Stomach (tissue), 9 donors: Measurements from ENCODE around the gene B4GALNT3. TPM values are rescaled to one million over a fixed set of nuclear protein-coding genes. Genes with fewer than 3 reads are reported as not detected.

ENCODE experiments used
- DNase-seq, 2 donors: peaks; one replicate each; pipeline versions ENCODE4 v3.0.0 to v3.0.0-alpha.2; 2013 to 2019
- H3K27ac ChIP-seq, 5 donors: fragments of 200-600 bp in 4 of 5; sonication (generic) in 4 of 5; one replicate each; pipeline ENCODE4 v1.5.1; 2013 to 2019; ENCODE audit warnings: mild to moderate bottlenecking in 1 of 5, moderate library complexity in 1 of 5
- H3K27me3 ChIP-seq, 3 donors: fragments of 200-600 bp; sonication (generic); one replicate each; pipeline ENCODE4 v1.5.1; 2017 to 2019; ENCODE audit warnings: mixed run types in 1 of 3
- H3K36me3 ChIP-seq, 4 donors: fragments of 200-600 bp; sonication (generic); 1 replicate in 3 of 4; 2 replicates in 1 of 4; pipeline ENCODE4 v1.5.1; 2016 to 2019
- H3K4me1 ChIP-seq, 4 donors: fragments of 200-600 bp; sonication (generic); one replicate each; pipeline ENCODE4 v1.5.1; 2016 to 2019
- H3K4me3 ChIP-seq, 4 donors: fragments of 200-600 bp; sonication (generic) in 3 of 4; one replicate each; pipeline ENCODE4 v1.5.1; 2016 to 2019; ENCODE audit warnings: mild to moderate bottlenecking in 1 of 4
- H3K9me3 ChIP-seq, 4 donors: fragments of 200-600 bp; sonication (generic); one replicate each; pipeline ENCODE4 v1.5.1; 2016 to 2019
- EP300 ChIP-seq: sonication (generic); formaldehyde crosslinking; IDR thresholded peaks from one replicate; pipeline ENCODE4 v1.6.1; 2017; ENCODE audit warnings: antibody characterized with exemption
- POLR2A ChIP-seq, 4 donors: fragments of 450-650 bp; IDR thresholded peaks; one replicate each; pipeline ENCODE4 v1.6.1; 2016; ENCODE audit warnings: antibody characterized with exemption in 4 of 4, control low read depth in 2 of 4, mild to moderate bottlenecking in 1 of 4, moderate library complexity in 1 of 4
- POLR2AphosphoS5 ChIP-seq, 3 donors: sonication (generic); formaldehyde crosslinking; IDR thresholded peaks; one replicate each; pipeline ENCODE4 v1.6.1; 2016; ENCODE audit warnings: antibody characterized with exemption in 3 of 3
- WGBS, 5 donors: extraction: QIAGEN DNeasy Blood & Tissue Kit in 3 of 5; methylation state at CpG; one replicate each; pipeline versions ENCODE4 v1.1.5 to v1.1.7; 2013 to 2018; 5-methylcytosine and 5-hydroxymethylcytosine counted together
- intact Hi-C: fragments of 100-400 bp; cut with DNase I; formaldehyde crosslinking; loops from one replicate; pipeline ENCODE4 v1.15.1; 2023; ENCODE audit warnings: low total_unique reads
- polyA plus RNA-seq, 3 donors: library from polyadenylated mRNA; stranded (reverse); fragments of 200-250 nt; gene quantifications; one replicate each; pipeline ENCODE4 v1.2.3, GENCODE V29; 2013
- total RNA-seq, 5 donors: library from RNA; depleted of rRNA; stranded (reverse); fragments of >200 nt; gene quantifications; one replicate each; pipeline versions ENCODE4 v1.1.0 to v1.2.3, GENCODE V29; 2014 to 2016
- TF ChIP-seq, protein P1 (sequence below), 7 experiments: fragments of 450-650 bp in 4 of 7; fragments of 200-600 bp in 3 of 7; sonication (generic) in 3 of 7; IDR thresholded peaks; one replicate each; pipeline ENCODE4 v1.5.1; 2016 to 2019; ENCODE audit warnings: antibody characterized with exemption in 7 of 7, control low read depth in 2 of 7, mild to moderate bottlenecking in 1 of 7
- donor health status: healthy with polysubstance abuse.
- donor health status: Bipolar disorder and iron deficiency.
- donor health status: healthy.

B4GALNT3 gene
- total and polyA plus RNA-seq, 8 donors = 20.8 to 332 (median 71.0) TPM

DNA sequence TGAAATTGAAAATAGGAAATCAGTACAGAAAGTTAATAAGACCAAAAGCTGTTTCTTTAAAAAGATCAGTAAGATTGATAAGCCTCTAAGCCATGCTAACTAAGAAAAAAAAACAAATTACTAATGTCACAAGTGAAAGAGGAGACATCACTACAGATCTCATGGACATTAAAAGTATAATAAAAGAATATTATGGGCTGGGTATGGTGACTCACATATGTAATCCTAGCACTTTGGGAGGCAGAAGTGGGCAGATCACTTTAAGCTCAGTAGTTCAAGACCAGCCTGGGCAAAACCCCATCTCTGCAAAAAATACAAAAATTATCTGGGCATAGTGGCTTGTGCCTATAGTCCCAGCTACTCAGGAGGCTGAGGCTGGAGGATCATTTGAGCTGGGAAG lies 30.5 kb downstream of the B4GALNT3 start:
- intact Hi-C loops = no loop called here
- no peaks in the 10 kb centered on the region for H3K27me3 ChIP-seq
- H3K27ac ChIP-seq = peak overlapping the region in 1 of 5 donors; percentile 4
- no peak for DNase-seq
- H3K4me3 ChIP-seq = no peak overlapping the region
- H3K36me3 ChIP-seq = no peaks in the 10 kb centered on the region
- TF ChIP-seq POLR2A (IDR thresholded peaks at IDR 0.05) (no peak), EP300 (no peak), POLR2AphosphoS5 (IDR thresholded peaks at IDR 0.05) (no peak)
- TF ChIP-seq, protein P1, sequence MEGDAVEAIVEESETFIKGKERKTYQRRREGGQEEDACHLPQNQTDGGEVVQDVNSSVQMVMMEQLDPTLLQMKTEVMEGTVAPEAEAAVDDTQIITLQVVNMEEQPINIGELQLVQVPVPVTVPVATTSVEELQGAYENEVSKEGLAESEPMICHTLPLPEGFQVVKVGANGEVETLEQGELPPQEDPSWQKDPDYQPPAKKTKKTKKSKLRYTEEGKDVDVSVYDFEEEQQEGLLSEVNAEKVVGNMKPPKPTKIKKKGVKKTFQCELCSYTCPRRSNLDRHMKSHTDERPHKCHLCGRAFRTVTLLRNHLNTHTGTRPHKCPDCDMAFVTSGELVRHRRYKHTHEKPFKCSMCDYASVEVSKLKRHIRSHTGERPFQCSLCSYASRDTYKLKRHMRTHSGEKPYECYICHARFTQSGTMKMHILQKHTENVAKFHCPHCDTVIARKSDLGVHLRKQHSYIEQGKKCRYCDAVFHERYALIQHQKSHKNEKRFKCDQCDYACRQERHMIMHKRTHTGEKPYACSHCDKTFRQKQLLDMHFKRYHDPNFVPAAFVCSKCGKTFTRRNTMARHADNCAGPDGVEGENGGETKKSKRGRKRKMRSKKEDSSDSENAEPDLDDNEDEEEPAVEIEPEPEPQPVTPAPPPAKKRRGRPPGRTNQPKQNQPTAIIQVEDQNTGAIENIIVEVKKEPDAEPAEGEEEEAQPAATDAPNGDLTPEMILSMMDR (IDR thresholded peaks at IDR 0.05) = no peak
- H3K4me1 ChIP-seq = peaks cover 0 to 20% (median 8%) of the 10 kb centered on the region in 4 donors
- peaks cover 0 to 21% (median 3%) of the 10 kb centered on the region in 4 donors for H3K9me3 ChIP-seq

DNA sequence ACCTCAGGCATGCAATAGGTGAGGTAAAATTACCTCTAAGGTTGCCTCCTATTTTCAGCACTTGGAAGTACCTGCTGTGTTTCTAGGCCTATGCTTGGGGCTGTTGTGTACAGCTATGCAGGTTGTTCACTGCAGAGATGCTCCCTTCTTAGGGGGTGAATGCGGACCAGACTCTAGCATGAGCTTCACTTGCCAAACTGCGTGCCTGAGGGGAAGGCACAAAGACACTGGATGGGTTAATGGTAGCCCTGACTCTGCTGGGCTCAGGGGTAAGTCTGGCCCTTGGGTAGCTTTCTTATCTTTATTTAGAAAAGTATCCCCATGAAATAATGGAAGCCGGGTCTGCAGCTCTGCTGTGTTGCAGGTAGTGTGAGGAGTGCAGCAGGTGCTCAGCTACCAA lies 35.7 kb downstream of the B4GALNT3 start:
- peak in 1 of 2 donors; percentile 9 for DNase-seq
- WGBS, 5 donors = 60 to 82% (median 81%) methylated on average over 3 of the region's 3 CpGs
- H3K9me3 ChIP-seq = peaks cover 0 to 8% (median 3%) of the 10 kb centered on the region in 4 donors
- peaks cover 8 to 30% (median 20%) of the 10 kb centered on the region in 4 donors for H3K4me1 ChIP-seq
- H3K27me3 ChIP-seq = no peaks in the 10 kb centered on the region
- no peak overlapping the region for H3K4me3 ChIP-seq
- TF ChIP-seq POLR2AphosphoS5 (IDR thresholded peaks at IDR 0.05) = no peak
- TF ChIP-seq, protein P1 (IDR thresholded peaks at IDR 0.05) = no peak
- TF ChIP-seq EP300 = no peak
- no peak for TF ChIP-seq POLR2A (IDR thresholded peaks at IDR 0.05)
- H3K27ac ChIP-seq = peak overlapping the region in 4 of 5 donors; percentile 1 to 55 (median 42)
- H3K36me3 ChIP-seq = no peaks in the 10 kb centered on the region
- intact Hi-C loops = no loop called here

DNA sequence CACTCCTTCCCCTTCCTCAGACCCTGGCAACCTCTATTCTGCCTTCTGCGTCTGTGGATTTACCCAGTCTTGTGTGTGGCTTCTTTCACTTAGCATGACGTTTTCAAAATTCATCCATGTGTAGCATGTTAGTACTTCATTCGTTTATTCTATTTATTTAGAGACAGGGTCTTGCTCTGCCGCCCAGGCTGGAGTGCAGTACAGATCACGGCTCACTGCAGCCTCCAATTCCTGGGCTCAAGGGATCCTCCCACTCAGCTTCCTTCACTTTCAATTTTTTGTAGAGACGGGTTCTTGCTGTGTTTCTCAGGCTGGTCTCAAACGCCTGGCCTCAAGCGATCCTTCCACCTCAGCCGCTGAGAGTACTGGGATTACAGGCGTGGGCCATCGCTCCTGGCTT lies 37.0 kb downstream of the B4GALNT3 start:
- TF ChIP-seq POLR2AphosphoS5 (IDR thresholded peaks at IDR 0.05) = no peak
- TF ChIP-seq, protein P1 (IDR thresholded peaks at IDR 0.05) = no peak
- TF ChIP-seq EP300 = no peak
- TF ChIP-seq POLR2A (IDR thresholded peaks at IDR 0.05) = no peak
- WGBS, 5 donors = 90 to 92% (median 91%) methylated on average over 11 of the region's 11 CpGs

DNA sequence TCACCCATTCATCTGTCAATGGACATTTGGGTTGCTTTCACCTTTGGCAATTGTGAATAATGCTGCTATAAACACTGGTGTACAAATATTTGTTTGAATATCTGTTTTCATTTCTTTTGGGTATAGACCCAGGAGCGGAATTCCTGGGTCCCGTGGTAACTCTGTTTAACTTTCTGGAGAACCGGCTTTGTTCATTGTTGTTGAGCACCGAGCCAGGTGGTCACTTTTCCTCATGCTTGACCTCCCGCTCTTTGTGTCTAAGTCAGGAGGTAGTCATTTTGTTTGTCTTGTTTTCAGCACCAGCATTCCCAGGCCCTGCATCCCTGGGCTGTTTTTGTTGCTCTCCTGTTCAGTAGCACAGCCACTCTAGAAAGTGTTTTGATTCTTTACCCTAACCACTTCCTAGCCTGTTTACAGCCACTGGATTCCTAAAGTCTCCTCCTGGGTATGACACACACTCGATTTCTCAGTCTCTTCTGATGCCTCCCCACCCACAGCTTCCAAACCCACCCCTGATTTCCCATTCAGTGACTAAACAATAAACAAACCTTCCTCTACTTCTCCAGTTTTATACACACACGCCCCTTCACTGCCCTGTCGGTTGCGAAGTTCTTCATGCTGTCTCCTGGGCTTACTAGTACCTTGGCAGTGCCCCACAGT lies 37.9 kb downstream of the B4GALNT3 start:
- intact Hi-C loops = no loop called here
- 54 to 66% (median 57%) methylated on average over 9 of the region's 9 CpGs for WGBS, 5 donors
- no peaks in the 10 kb centered on the region for H3K9me3 ChIP-seq
- H3K36me3 ChIP-seq = no peaks in the 10 kb centered on the region
- no peak overlapping the region for H3K4me3 ChIP-seq
- peak overlapping the region; percentile 46 to 94 (median 85) for H3K27ac ChIP-seq
- TF ChIP-seq POLR2A (IDR thresholded peaks at IDR 0.05) (no peak), POLR2AphosphoS5 (IDR thresholded peaks at IDR 0.05) (no peak), EP300 (no peak)
- TF ChIP-seq, protein P1 (IDR thresholded peaks at IDR 0.05) = no peak
- H3K27me3 ChIP-seq = no peaks in the 10 kb centered on the region
- H3K4me1 ChIP-seq = peaks cover 12 to 42% (median 29%) of the 10 kb centered on the region in 4 donors
- peak in 1 of 2 donors; percentile 23 for DNase-seq

More for the DNA sequence above, 37.0 kb downstream of the B4GALNT3 start:
- peak in 1 of 2 donors; percentile 14 for DNase-seq
- no peaks in the 10 kb centered on the region for H3K36me3 ChIP-seq
- H3K4me1 ChIP-seq = peaks cover 9 to 33% (median 22%) of the 10 kb centered on the region in 4 donors
- no peak overlapping the region for H3K4me3 ChIP-seq
- H3K27ac ChIP-seq = peak overlapping the region in 4 of 5 donors; percentile 3 to 94 (median 58)
- no peaks in the 10 kb centered on the region for H3K27me3 ChIP-seq
- peaks cover 0 to 2% (median under 1%) of the 10 kb centered on the region in 4 donors for H3K9me3 ChIP-seq
- intact Hi-C loops = no loop called here
